HepG2 (cell line): Measurements from ENCODE around the gene ZG16. TPM values are rescaled to one million over a fixed set of nuclear protein-coding genes. Genes with fewer than 3 reads are reported as not detected.

Source experiments
- ATAC-seq: fragments of 200-7000 bp; cut with Tn5 transposase; 3 replicates; pipeline ENCODE4 v1.9.1; 2020; ENCODE audit warnings: mild to moderate bottlenecking, moderate library complexity
- BruUV-seq: library from RNA; stranded (reverse); fragments of 400-500 nt; replicated peaks from 2 replicates; lab custom pipeline; 2021; lab: Mats Ljungman, UMichigan
- CTCF ChIA-PET: fragments of 300-600 bp; formaldehyde crosslinking; extraction: SDS; loops from one replicate; lab custom pipeline; 2021; ENCODE audit warnings: low total read pairs, inconsistent platforms, low intra/inter-chr PET ratio; lab: Yijun Ruan, JAX
- POLR2A ChIA-PET: fragments of 350-600 bp; sonication (Branson Sonifier 250); formaldehyde crosslinking; loops from one replicate; lab custom pipeline; 2020; ENCODE audit warnings: antibody characterized with exemption, inconsistent platforms; lab: Yijun Ruan, JAX
- DNase-seq: peaks from one replicate; pipeline ENCODE4 v3.0.0-alpha.2; 2015; ENCODE audit warnings: low spot score
- FAIRE-seq: peaks from 3 replicates; lab custom pipeline; 2011; peaks lifted over from hg19 to GRCh38; lab: Jason Lieb, UNC
- H2AFZ ChIP-seq: one replicate; pipeline ENCODE4 v1.6.1; 2011; ENCODE audit warnings: low read length, inconsistent platforms
- H3K27ac ChIP-seq: fragments of 300-600 bp; 3 replicates; pipeline ENCODE4 v1.8.0; 2011; ENCODE audit warnings: mixed run types, mild to moderate bottlenecking, mixed read lengths, low read length, inconsistent platforms; ENCODE audit not compliant: insufficient read depth; ENCODE audit errors: extremely low read length
- H3K27me3 ChIP-seq, 2 experiments: fragments of 200-600 bp in 1 of 2; 2 replicates in 1 of 2; 3 replicates in 1 of 2; pipeline versions ENCODE4 v1.6.0 to v1.8.0; 2011; ENCODE audit warnings: low read length in 2 of 2, mild to moderate bottlenecking in 2 of 2, moderate library complexity in 2 of 2, inconsistent platforms in 1 of 2; ENCODE audit not compliant: insufficient read depth in 2 of 2, control insufficient read depth in 1 of 2
- H3K36me3 ChIP-seq, 2 experiments: fragments of 200-600 bp in 1 of 2; replicated peaks in 1 of 2; 2 replicates in 1 of 2; 3 replicates in 1 of 2; pipeline versions ENCODE4 v1.5.1 to v1.8.0; 2011; ENCODE audit warnings: low read length in 2 of 2, inconsistent platforms in 1 of 2; ENCODE audit not compliant: insufficient read depth in 2 of 2, control insufficient read depth in 1 of 2
- H3K4me1 ChIP-seq: 2 replicates; pipeline ENCODE4 v1.5.1; 2012; ENCODE audit warnings: low read length, inconsistent platforms; ENCODE audit not compliant: insufficient read depth
- H3K4me2 ChIP-seq: 2 replicates; pipeline ENCODE4 v1.6.0; 2011; ENCODE audit warnings: low read depth, low read length, inconsistent platforms
- H3K4me3 ChIP-seq, 3 experiments: fragments of 200-600 bp in 1 of 3; sonication (generic), shearing (Covaris generic) in 1 of 3; replicated peaks in 1 of 3; 2 replicates each; pipeline ENCODE4 v1.5.1; 2011 to 2016; ENCODE audit warnings: low read length in 3 of 3, inconsistent platforms in 2 of 3, low read depth in 2 of 3, mild to moderate bottlenecking in 2 of 3, control low read depth in 1 of 3, mixed read lengths in 1 of 3; ENCODE audit not compliant: insufficient read depth in 1 of 3
- H3K79me2 ChIP-seq: one replicate; pipeline ENCODE4 v1.6.1; 2011; ENCODE audit warnings: low read length, inconsistent platforms; ENCODE audit not compliant: insufficient read depth
- H3K9ac ChIP-seq: 2 replicates; pipeline ENCODE4 v1.6.0; 2011; ENCODE audit warnings: mild to moderate bottlenecking, low read depth, low read length, inconsistent platforms; ENCODE audit not compliant: insufficient read depth
- H3K9me3 ChIP-seq: 2 replicates; pipeline ENCODE4 v1.5.1; 2012; ENCODE audit warnings: mild to moderate bottlenecking, low read length
- H4K20me1 ChIP-seq: 2 replicates; pipeline ENCODE4 v1.6.0; 2011; ENCODE audit warnings: inconsistent platforms, mild to moderate bottlenecking, low read length, moderate library complexity; ENCODE audit not compliant: insufficient read depth
- ATAD3A ChIP-seq: sonication (generic); formaldehyde crosslinking; IDR thresholded peaks from 2 replicates; pipeline ENCODE4 v1.4.0; 2020; ENCODE audit warnings: missing genetic modification reagents
- REL ChIP-seq: sonication (generic); formaldehyde crosslinking; conservative IDR thresholded peaks from 2 replicates; pipeline ENCODE4 v1.8.0; 2022; ENCODE audit warnings: mild to moderate bottlenecking, missing genetic modification reagents, moderate library complexity
- THYN1 ChIP-seq: sonication (generic); formaldehyde crosslinking; IDR thresholded peaks from 2 replicates; pipeline ENCODE4 v1.8.1; 2023; ENCODE audit warnings: low read depth, mild to moderate bottlenecking, moderate library complexity, missing genetic modification reagents, borderline replicate concordance
- ZIK1 ChIP-seq: sonication (generic); formaldehyde crosslinking; IDR thresholded peaks from 2 replicates; pipeline ENCODE4 v1.5.0; 2020; ENCODE audit warnings: mild to moderate bottlenecking, low read depth, missing genetic modification reagents, borderline replicate concordance
- ZNF121 ChIP-seq: sonication (generic); formaldehyde crosslinking; IDR thresholded peaks from 2 replicates; pipeline ENCODE4 v1.5.0; 2020; ENCODE audit warnings: mild to moderate bottlenecking, missing genetic modification reagents
- ZNF839 ChIP-seq: sonication (generic); formaldehyde crosslinking; IDR thresholded peaks from 2 replicates; pipeline ENCODE4 v1.4.0; 2020; ENCODE audit warnings: missing genetic modification reagents, mild to moderate bottlenecking, borderline replicate concordance
- WGBS: methylation state at CpG from one replicate; pipeline ENCODE4 v1.1.6; 2017; ENCODE audit warnings: low lambda C conversion rate; 5-methylcytosine and 5-hydroxymethylcytosine counted together
- in situ Hi-C: cut with HindIII; loops from 2 replicates; pipeline ENCODE4 v1.10.0; 2017; ENCODE audit warnings: low pct_unique_long_range_greater_than_20kb; ENCODE audit not compliant: extremely low pct_ligation_motif_present
- intact Hi-C: fragments of 100-400 bp; cut with micrococcal nuclease; formaldehyde crosslinking; loops from one replicate; pipeline ENCODE4 v1.10.0; 2022; ENCODE audit not compliant: unreplicated experiment
- polyA plus RNA-seq, 8 experiments: library from polyadenylated mRNA; depleted of rRNA in 3 of 8; stranded (reverse) in 7 of 8; unstranded in 1 of 8; fragments of >200 nt; fragmentation: Illumina TruSeq in 4 of 8; extraction: Trizol in 4 of 8; gene quantifications; 2 replicates each; pipeline versions ENCODE4 v1.2.1 to v1.2.3, GENCODE V29; 2011 to 2016; ENCODE audit warnings: low read depth in 4 of 8, missing spikeins in 1 of 8, mixed read lengths in 1 of 8; ENCODE audit not compliant: insufficient read depth in 1 of 8
- total RNA-seq, 5 experiments: library from RNA; depleted of rRNA; stranded (reverse); fragments of >200 nt; fragmentation: Illumina TruSeq; extraction: Trizol; gene quantifications; 2 replicates each; pipeline ENCODE4 v1.2.3, GENCODE V29; 2016; ENCODE audit warnings: low read depth in 1 of 5
- TF ChIP-seq, protein P1 (sequence below): sonication (generic); formaldehyde crosslinking; IDR thresholded peaks from 2 replicates; pipeline ENCODE4 v1.5.0; 2020; ENCODE audit warnings: missing genetic modification reagents

ZG16 gene
- total and polyA plus RNA-seq, 2 of the 13 experiments (the other 11 are each of a cell fraction or from before 2014, with no cell fraction given): 0.04 to 0.07 TPM

DNA sequence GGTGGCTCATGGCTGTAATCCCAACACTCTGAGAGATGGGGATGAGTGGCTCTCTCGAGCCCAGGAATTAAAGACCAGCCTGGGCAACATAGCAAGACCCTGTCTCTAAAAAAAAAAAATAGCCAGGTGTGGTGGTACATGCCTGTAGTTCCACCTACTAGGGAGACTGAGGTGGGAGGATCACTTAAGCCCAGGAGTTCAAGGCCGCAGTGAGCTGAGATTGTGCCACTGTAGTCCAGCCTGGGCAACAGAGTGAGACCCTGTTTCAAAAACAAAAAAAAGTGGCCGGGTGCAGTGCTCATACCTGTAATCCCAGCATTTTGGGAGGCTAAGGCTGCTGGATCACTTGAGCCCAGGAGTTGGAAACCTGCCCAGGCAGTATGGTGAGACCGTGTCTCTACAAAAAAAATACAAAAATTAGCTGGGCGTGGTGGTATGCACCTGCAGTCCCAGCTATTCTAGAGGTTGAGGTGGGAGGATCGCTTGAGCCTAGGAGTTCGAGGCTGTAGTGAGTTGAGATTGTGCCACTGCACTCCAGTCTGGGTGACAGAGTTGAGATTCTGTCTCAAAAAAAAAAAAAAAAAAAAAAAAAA, 35.3 kb upstream of the ZG16 start:
- Histone ChIP-seq H3K27me3 (peaks cover 0 to 11% of the 10 kb centered on the region in 2 experiments; a peak in 4 of 5 replicates), H4K20me1 (no peaks in the 10 kb centered on the region), H3K36me3 (no peaks in the 10 kb centered on the region), H3K4me2 (no peak overlapping the region), H3K4me3 (no peak overlapping the region), H3K79me2 (no peaks in the 10 kb centered on the region), H3K9ac (no peak overlapping the region), H3K9me3 (no peaks in the 10 kb centered on the region), H2AFZ (no peak overlapping the region), H3K27ac (no peak overlapping the region), H3K4me1 (peaks cover 51% of the 10 kb centered on the region)
- BruUV-seq: no TSS peak
- DNase-seq: no peak
- CTCF ChIA-PET: no interaction called here
- ATAC-seq: no peak
- POLR2A ChIA-PET: no interaction called here
- in situ Hi-C loops (no loop called here), intact Hi-C loops (no loop called here)
- 44% methylated on average over 7 of the region's 7 CpGs for WGBS
- no peak for FAIRE-seq
- TF ChIP-seq ZNF839 (CRISPR knock-in tag): no peak
- TF ChIP-seq ZIK1 (CRISPR knock-in tag): no peak
- TF ChIP-seq REL (CRISPR knock-in tag): no peak
- TF ChIP-seq ZNF121 (CRISPR knock-in tag): peak; percentile 89
- TF ChIP-seq ATAD3A: no peak
- no peak for TF ChIP-seq THYN1 (CRISPR knock-in tag)
- TF ChIP-seq, protein P1, sequence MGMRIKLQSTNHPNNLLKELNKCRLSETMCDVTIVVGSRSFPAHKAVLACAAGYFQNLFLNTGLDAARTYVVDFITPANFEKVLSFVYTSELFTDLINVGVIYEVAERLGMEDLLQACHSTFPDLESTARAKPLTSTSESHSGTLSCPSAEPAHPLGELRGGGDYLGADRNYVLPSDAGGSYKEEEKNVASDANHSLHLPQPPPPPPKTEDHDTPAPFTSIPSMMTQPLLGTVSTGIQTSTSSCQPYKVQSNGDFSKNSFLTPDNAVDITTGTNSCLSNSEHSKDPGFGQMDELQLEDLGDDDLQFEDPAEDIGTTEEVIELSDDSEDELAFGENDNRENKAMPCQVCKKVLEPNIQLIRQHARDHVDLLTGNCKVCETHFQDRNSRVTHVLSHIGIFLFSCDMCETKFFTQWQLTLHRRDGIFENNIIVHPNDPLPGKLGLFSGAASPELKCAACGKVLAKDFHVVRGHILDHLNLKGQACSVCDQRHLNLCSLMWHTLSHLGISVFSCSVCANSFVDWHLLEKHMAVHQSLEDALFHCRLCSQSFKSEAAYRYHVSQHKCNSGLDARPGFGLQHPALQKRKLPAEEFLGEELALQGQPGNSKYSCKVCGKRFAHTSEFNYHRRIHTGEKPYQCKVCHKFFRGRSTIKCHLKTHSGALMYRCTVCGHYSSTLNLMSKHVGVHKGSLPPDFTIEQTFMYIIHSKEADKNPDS (CRISPR knock-in tag): no peak
